Fibroblast of lung (primary cell): ENCODE data around the gene LYPLAL1. TPM values are rescaled to one million over a fixed set of nuclear protein-coding genes. Genes with fewer than 3 reads are reported as not detected.

Experiments used
- DNase-seq, 2 donors: peaks; one replicate each; pipeline versions ENCODE4 v3.0.0 to v3.0.0-alpha.2; 2010; ENCODE audit warnings: low read depth in 2 of 2
- H2AFZ ChIP-seq: 2 replicates; pipeline ENCODE4 v1.5.1; 2012; ENCODE audit warnings: low read length, control low read depth, inconsistent platforms
- H3K27ac ChIP-seq: 2 replicates; pipeline ENCODE4 v1.5.1; 2011; ENCODE audit warnings: low read length, control low read depth; ENCODE audit not compliant: insufficient read depth
- H3K27me3 ChIP-seq: 2 replicates; pipeline ENCODE4 v1.5.1; 2011; ENCODE audit warnings: mild to moderate bottlenecking, low read length; ENCODE audit not compliant: control insufficient read depth, insufficient read depth
- H3K36me3 ChIP-seq: 2 replicates; pipeline ENCODE4 v1.5.1; 2011; ENCODE audit warnings: low read length; ENCODE audit not compliant: control insufficient read depth, insufficient read depth
- H3K4me1 ChIP-seq: 2 replicates; pipeline ENCODE4 v1.5.1; 2011; ENCODE audit warnings: low read length; ENCODE audit not compliant: control insufficient read depth, insufficient read depth; ENCODE audit errors: extremely low read depth
- H3K4me2 ChIP-seq: 2 replicates; pipeline ENCODE4 v1.5.1; 2011; ENCODE audit warnings: low read length, control low read depth; ENCODE audit not compliant: insufficient read depth; ENCODE audit errors: extremely low read depth
- H3K4me3 ChIP-seq, 4 experiments: fragments of 200-600 bp in 1 of 4; sonication (generic) in 1 of 4; replicated peaks in 1 of 4; 2 replicates each; pipeline ENCODE4 v1.5.1; 2011 to 2016; ENCODE audit warnings: low read length in 4 of 4, low read depth in 3 of 4, mild to moderate bottlenecking in 3 of 4, control low read depth in 2 of 4, inconsistent platforms in 1 of 4, mixed read lengths in 1 of 4; ENCODE audit not compliant: insufficient read depth in 1 of 4; ENCODE audit errors: control extremely low read depth in 1 of 4
- H3K79me2 ChIP-seq: 2 replicates; pipeline ENCODE4 v1.5.1; 2012; ENCODE audit warnings: mild to moderate bottlenecking, low read length, inconsistent platforms; ENCODE audit not compliant: control insufficient read depth, insufficient read depth
- H3K9ac ChIP-seq: 2 replicates; pipeline ENCODE4 v1.5.1; 2011; ENCODE audit warnings: mild to moderate bottlenecking, low read length, control low read depth; ENCODE audit not compliant: insufficient read depth
- H3K9me3 ChIP-seq: 2 replicates; pipeline ENCODE4 v1.5.1; 2012; ENCODE audit warnings: low read depth, low read length; ENCODE audit not compliant: control insufficient read depth, insufficient read depth
- H4K20me1 ChIP-seq: 2 replicates; pipeline ENCODE4 v1.5.1; 2011; ENCODE audit warnings: low read length; ENCODE audit not compliant: control insufficient read depth, insufficient read depth; ENCODE audit errors: extremely low read depth
- CTCF ChIP-seq, 2 donors: IDR thresholded peaks in 1 of 2; conservative IDR thresholded peaks in 1 of 2; 1 replicate in 1 of 2; 2 replicates in 1 of 2; pipeline ENCODE4 v1.5.1; 2011 to 2012; ENCODE audit warnings: low read length in 2 of 2, control low read depth in 1 of 2, inconsistent platforms in 1 of 2, low read depth in 1 of 2, mild to moderate bottlenecking in 1 of 2
- EZH2 ChIP-seq: IDR thresholded peaks from 2 replicates; pipeline ENCODE4 v1.5.1; 2012; ENCODE audit warnings: low read length, control low read depth, mild to moderate bottlenecking; ENCODE audit errors: missing control alignments
- polyA plus RNA-seq, 2 donors: library from polyadenylated mRNA; depleted of rRNA in 1 of 2; stranded (reverse) in 1 of 2; unstranded in 1 of 2; fragments of >200 nt; gene quantifications; 2 replicates each; pipeline ENCODE4 v1.2.1, GENCODE V29; 2011 to 2012; ENCODE audit warnings: missing spikeins in 1 of 2
- total RNA-seq: library from RNA; depleted of rRNA; stranded (reverse); fragments of >200 nt; gene quantifications from 2 replicates; pipeline ENCODE4 v1.2.1, GENCODE V29; 2014

LYPLAL1 gene
- total and polyA plus RNA-seq, 2 donors (not counting 1 experiment from before 2014, with no cell fraction given): 29.9 to 51.5 TPM

- Histone ChIP-seq H3K4me1 (no peaks in the 10 kb centered on the region), H3K79me2 (no peaks in the 10 kb centered on the region), H3K36me3 (no peaks in the 10 kb centered on the region), H2AFZ (no peak overlapping the region), H3K4me3 (no peak overlapping the region), H3K9ac (no peak overlapping the region), H3K4me2 (no peak overlapping the region), H3K27ac (no peak overlapping the region), H4K20me1 (no peaks in the 10 kb centered on the region), H3K27me3 (no peaks in the 10 kb centered on the region), H3K9me3 (no peaks in the 10 kb centered on the region)
- TF ChIP-seq CTCF (conservative IDR thresholded peaks at IDR 0.05 in 1 of 2, IDR thresholded peaks at IDR 0.05 in 1 of 2; ENCODE audit: low read depth in 1 of 2, low read length in 2 of 2) (no peak), EZH2 (no peak)
- DNase-seq: no peak
Measured at GRCh38 chr1:219235903-219236481, 62.3 kb downstream of the LYPLAL1 start.

GRCh38 chr1:219236933-219237610 is 63.4 kb downstream of the LYPLAL1 start:
- no peak for DNase-seq
- Histone ChIP-seq H3K9ac (no peak overlapping the region), H3K27ac (no peak overlapping the region), H3K4me3 (no peak overlapping the region), H3K4me1 (no peaks in the 10 kb centered on the region), H4K20me1 (no peaks in the 10 kb centered on the region), H3K4me2 (no peak overlapping the region), H2AFZ (no peak overlapping the region), H3K79me2 (no peaks in the 10 kb centered on the region), H3K27me3 (no peaks in the 10 kb centered on the region), H3K9me3 (no peaks in the 10 kb centered on the region), H3K36me3 (no peaks in the 10 kb centered on the region)
- no peak for TF ChIP-seq EZH2
- no peak for TF ChIP-seq CTCF (conservative IDR thresholded peaks at IDR 0.05 in 1 of 2, IDR thresholded peaks at IDR 0.05 in 1 of 2; ENCODE audit: low read depth in 1 of 2, low read length in 2 of 2)

- TF ChIP-seq EZH2 (no peak), CTCF (conservative IDR thresholded peaks at IDR 0.05 in 1 of 2, IDR thresholded peaks at IDR 0.05 in 1 of 2; ENCODE audit: low read depth in 1 of 2, low read length in 2 of 2) (no peak)
- Histone ChIP-seq H3K4me2 (no peak overlapping the region), H3K9me3 (no peaks in the 10 kb centered on the region), H3K4me3 (no peak overlapping the region), H3K4me1 (no peaks in the 10 kb centered on the region), H2AFZ (no peak overlapping the region), H3K27me3 (no peaks in the 10 kb centered on the region), H4K20me1 (no peaks in the 10 kb centered on the region), H3K27ac (no peak overlapping the region), H3K9ac (no peak overlapping the region), H3K79me2 (no peaks in the 10 kb centered on the region), H3K36me3 (no peaks in the 10 kb centered on the region)
- no peak for DNase-seq
Measured at GRCh38 chr1:219239518-219239917, 65.8 kb downstream of the LYPLAL1 start.
